Stimulated activated CD8-positive, alpha-beta memory T cell treated with anti-CD3 and anti-CD28 coated beads, Interleukin-15, amount 100 ng/mL, for 48 hours (primary cell): Measurements from ENCODE around the gene MTX2.

Experiments
- DNase-seq, 2 donors: peaks; one replicate each; pipeline ENCODE4 v3.0.0-alpha.2; 2020; ENCODE audit warnings: low read depth in 2 of 2

Gene MTX2

DNA sequence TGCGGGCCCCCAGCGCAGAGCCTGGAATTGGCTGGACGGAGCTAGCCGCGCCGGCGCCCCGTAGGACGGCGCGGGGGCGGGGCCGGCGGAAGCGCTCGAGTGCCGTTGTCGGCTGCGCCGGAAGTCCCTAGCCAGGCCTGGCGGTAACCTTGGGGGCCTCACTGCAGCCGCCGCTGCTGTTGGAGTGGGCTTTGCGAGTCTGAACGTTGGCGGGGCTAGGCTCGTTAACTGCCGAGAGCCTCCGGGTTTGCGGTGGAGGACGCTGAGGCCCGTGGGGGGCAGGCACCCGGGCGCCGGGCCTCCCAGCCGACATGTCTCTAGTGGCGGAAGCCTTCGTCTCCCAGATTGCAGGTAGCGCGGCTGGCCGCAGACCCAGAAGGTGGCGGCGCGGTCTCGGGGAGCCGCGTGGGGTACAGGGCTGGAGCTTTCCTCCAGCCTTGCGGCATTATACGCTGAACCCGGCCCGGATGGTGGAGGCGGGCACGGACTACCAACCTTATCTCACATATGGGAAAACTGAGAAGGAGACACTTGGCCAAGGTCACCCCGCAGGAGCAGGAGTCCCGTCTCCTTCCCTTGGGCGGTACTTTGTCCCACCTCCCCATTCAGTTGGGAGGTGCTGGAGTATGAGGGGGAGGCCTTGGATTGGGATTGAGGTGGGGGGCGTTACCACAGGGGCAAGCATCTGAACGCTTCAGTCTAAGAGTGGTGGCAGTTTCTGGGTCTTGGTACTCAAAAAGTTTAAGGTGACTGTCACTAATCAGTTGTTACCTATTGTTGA is at the start of gene MTX2:
Gene MTX2 (plus strand): TSS at position 124 of the 781 bp plus-strand sequence. CDS start 188 bp downstream, at position 312.
- peak; percentile 62 to 69 for DNase-seq

DNA sequence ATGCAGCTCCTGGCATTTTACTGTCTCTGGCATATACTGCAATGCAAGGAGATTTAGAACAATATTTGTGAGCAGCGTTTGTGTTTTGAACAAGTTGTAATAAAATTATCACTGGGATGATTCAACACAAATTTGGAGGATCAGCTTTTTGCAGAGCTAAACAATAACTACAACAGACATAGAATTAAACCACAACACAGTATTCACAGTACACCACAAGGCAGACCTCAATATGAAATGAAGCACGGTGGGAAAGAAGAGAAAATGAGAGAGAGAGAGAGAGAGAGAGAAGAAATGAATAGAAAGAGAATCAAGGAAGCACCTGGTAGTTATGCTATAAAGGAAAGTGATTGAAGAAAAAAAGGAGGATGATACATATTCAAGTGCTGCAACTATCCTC is 41.4 kb upstream of the MTX2 start:
- no peak for DNase-seq

DNA sequence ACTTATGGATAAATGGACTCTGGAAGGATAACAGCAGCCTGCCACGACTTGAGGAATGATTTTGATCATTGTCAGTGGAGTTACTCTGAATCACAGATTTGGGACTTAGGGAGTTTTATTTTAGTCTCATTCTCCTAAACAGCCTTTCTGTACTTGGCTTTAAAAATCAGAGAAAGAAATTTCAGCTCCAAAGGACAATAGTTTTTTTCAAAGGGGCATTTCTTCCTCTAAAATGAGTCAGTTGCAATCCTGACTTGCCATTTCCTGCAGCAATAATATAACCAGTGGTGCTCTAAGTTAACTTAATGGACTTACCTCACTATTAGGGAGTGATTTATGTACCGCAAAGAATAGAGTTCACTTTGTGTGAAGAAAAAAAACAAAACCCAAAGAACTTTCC is 35.1 kb upstream of the MTX2 start:
- no peak for DNase-seq

DNA sequence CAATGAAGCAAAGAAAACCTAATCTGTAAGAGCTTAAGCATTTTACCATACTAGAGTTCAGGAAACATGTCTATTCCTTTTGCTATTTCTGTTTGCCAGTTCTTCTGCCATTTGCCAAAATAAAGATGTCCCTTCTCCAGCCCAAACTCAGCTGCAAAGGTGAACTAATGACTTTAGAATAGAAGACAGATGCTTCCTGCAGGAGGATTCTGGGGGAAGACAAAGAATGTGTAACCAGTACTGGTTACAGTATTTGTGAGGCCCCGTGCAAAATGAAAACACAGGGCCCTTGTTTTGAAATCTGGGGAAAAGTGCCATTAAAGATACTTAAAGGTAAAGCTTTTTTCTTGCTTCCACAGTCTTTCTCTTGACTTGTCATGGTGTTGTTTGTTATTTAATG is 34.3 kb upstream of the MTX2 start:
- DNase-seq = no peak

DNA sequence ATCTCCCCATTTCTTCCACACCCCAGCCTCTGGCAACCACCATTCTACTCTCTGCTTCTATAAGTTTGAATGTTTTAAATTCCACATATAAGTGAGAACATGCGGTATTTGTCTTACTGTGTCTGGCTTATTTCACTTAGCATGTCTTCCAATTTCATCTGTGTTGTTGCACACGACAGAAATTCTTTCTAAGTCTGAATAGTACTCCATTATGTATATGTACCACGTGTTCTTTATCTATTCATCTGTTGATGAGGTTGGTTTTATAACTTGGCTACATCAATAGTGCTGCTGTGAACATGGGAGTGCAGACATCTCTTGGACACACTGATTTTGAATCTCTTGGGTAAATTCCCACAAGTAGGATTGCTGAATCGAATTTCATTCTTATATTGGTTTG is 31.8 kb upstream of the MTX2 start:
- no peak for DNase-seq

DNA sequence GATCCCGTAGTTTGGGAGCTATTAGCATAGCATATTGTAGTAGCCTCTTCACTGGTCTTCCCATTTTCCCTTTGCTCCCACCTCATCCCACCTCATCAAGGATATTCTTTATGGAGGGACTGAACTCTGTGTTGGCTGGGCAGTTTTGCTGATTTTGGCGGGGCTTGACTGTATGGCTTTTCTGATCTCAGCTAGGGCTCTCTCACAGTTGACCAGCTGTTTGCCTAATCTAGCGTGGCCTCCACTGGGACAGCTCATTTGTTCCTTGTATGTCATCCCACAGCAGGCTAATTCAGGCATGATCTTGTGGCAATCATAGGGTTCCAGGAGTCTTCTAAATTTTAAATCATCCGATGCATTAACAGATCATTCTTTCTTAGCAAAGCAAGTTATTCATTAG is 30.2 kb upstream of the MTX2 start:
- DNase-seq = no peak

DNA sequence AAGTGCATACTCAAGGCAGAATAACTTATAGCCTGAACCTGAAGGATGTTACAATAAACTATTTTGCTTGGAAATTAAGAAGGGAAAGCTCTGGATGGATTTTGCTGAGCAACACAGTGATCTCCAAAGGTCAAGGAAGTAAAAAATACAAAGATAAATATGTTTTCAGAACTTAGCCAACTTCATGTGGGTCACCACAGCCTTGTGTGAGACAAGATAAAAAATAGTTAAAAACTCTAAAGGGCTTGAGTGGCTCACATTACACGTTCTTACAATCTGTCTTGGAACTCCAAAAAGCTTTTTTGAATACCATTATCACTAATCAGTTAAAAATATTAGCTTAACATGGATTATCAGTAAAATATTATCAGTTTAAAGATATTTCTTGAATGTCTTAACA is 28.9 kb upstream of the MTX2 start:
- no peak for DNase-seq

DNA sequence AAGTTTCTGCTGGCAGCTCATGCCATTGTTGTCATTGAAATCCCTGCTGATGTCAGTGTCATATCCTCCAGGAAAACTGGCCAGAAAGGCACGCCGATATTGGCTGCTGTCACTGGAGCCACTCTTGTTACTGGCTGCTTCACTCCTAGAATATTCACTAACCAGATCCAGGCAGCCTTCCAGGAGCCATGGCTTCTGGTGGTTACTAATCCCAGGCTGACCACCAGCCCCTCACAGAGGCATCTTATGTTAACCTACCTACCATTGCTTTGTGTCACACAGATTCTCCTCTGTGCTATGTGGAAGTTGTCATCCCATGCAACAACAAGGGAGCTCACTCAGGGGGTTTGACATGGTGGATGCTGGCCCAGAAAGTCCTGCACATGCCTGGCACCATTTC is 27.0 kb upstream of the MTX2 start:
- no peak for DNase-seq

DNA sequence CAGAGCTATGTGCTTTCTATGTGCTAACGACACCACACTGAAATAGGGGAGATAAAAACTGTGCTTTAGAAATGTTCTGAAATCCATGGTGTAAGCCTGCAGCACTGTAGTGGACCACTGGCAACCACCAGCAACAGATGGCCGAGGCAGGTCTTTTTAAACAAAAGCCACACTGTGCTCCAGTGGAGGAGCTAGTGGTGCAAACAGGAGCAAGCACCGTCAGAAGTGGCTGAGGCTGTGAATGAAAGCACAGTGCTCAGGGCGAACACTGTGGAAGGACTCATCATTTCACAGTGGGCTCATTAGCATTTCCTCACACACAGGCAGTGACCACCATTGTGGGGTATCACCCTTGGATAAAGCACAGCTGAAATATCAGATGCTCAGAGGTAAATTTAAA is 22.9 kb upstream of the MTX2 start:
- DNase-seq = no peak

DNA sequence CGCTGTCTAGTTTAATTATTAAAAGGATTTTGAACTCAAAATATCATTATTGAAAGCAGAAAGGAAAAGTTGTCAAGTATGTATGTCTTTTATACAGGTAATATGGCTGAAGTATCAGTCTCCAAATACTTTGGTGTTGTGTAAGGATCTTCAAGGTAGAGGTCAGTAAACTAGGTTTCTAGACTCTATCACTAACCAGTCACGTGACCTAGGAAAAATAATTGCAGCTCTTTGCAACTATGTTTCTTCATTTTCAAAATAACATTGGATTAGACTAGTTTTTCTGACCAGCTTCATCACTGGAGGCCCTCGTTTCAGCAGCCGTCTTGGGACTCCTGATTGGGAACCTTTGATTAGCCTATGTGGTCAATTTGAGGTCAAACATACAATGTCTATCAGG is 21.4 kb upstream of the MTX2 start:
- DNase-seq = no peak

DNA sequence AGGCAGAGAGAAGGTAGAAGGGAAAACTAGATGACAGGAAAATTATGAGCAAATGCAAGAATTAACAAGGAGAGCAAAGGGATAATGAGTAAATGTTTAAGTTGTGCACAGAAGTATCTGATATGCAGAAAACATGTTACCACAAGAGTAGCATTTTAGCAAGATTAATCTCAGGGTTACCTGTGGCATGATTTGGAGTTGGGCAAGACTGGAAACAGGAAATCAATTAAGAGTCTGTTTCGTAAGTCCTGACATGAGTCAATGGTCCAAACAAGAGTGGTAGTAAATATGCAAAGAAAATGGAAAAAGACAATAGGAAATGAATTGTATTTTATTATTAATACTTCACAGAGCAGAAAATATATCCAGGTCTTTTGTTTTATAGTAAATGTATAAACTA is 17.3 kb upstream of the MTX2 start:
- DNase-seq = no peak

DNA sequence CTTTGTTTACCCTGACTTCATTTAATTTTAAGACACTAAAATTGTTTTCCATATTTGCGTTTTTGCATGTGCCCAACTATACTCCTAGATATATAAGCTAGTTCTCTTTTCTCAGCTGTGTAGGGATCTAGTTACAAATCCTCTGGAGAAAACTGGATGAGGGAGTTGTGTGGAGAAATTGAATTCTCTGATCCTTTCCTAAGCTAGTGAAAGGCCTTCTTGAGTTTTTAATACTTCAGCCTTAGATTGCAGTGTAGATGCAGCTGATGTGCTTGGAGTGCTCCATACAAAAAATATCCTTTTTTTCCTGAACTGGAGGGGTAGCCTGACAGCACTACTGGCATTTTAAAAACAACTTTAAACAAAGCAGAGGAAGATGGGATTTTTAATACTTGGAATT is 8.6 kb upstream of the MTX2 start:
- DNase-seq = no peak

DNA sequence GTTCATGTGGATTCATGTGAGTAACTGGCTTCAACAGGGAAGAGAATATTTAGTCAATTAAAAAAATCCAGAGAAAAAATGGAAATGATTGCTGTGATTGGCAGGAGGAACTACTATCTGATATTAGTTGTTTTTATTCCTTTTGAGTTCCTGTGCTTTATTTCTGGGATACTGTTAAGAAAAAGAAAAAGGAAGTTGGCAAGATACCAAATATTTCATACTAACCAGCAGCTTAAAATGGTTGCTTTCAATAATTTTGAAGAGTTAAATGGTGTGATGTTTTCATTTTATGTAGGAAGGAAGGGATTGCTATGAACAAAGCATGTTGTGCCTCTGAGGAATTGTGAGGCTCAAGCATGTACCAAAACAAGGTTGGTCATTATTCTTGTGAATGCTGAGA is 8.1 kb upstream of the MTX2 start:
- no peak for DNase-seq

DNA sequence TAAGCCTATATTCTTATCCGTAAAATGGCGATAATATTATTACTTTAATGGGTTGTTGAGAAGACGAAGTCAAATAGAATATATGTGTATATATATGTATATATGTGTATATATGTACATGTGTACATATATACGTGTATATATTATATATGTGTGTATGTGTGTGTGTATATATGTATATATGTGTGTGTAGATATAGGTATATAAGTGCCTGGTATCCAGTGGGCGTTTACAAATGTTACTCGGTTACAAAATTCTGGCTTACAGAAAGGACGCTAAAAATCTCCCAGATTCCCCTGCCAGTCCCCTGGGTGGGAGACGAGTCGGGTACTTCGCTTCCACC is 295 bp upstream of the MTX2 start:
- no peak for DNase-seq

DNA sequence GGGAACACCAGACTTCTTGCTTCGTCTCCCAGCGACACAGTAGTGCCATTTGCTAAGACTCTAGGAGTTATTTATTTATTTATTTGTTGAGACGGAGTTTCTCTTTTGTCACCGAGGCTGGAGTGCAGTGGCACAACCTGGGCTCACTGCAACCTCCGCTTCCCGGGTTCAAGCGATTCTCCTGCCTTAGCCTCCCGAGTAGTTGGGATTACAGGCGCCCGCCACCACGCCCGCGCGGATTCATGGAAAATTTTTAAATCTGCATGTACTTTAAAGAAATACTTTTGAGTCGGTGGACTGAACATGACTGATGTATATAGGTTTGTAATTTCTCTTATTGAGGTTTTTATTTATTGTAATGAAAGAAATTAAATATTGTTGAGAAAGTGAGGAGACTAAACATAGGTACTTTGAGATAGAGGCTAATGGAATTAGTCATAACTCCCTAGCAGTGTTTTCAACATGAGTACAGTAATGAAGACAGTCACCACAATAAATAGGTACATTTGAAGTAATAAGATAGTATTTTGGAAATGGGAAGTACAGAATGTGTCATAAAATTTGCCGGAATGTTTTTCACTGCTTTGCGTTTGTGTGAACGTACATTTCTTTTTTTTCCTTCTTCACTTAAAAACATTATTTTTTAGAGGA is 983 bp downstream of the MTX2 start:
- DNase-seq = no peak

DNA sequence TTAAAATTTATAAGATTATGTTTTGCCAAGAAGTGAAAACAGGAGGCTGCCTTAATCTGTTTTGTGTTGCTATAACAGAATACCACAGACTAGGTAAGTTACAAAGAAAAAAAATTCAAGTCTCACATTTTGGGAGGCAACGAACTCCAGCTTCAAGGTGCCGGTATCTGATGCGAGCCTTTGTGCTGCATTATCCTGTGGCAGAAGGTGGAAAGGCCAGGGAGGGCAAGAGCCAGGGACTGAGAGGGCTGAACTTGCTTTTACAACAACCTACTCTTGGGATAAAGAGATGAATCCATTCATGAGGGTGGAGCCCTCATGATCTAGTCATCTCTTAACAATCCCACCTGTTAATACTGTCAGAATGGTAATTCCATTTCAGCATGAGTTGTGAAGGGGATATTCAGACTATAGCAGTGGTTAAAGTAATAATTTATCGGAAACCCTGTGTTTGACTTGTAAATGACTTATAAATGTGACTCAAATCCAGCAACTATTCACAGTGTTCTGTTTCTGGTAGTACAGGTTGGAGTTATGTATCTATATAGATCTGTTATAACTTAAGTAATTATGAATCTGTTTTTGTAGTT is 3.7 kb downstream of the MTX2 start:
- DNase-seq = no peak

DNA sequence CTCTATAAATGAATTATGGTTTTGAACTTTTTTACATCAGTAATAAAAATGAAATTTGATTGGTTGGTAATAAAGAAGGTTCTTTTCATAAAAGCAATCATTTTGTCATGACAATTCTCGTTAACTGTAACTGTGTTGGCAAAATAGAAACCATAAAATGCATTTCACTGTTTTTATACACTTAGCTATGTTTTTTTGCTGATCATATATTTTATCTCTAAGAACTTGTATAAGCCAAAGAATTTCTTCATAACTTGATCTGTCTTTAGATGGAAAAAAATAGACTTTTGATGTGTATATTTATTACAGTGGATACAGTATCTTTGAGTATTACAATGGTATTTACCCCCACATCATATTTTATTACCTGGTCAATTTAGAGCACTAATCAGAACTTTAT is 9.7 kb downstream of the MTX2 start:
- DNase-seq = no peak

DNA sequence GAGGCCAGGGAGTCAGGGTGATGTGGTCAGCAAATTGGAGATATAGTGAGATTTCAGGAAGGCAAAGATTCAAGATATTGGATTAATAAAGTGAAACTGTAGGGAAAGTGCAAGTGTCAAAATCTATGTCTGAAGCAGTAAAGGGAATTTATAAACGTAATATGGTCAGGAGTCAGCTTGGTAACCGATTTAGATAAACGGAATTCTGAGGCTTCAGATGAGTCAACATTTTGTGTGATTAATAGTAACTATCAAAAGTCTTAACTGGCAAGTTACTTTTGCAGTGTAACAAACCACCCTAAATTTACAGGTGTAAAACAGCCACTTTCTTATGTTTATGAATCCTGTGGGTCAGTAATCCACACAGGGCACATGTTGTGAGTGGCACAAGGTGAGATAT is 10.9 kb downstream of the MTX2 start:
- no peak for DNase-seq

DNA sequence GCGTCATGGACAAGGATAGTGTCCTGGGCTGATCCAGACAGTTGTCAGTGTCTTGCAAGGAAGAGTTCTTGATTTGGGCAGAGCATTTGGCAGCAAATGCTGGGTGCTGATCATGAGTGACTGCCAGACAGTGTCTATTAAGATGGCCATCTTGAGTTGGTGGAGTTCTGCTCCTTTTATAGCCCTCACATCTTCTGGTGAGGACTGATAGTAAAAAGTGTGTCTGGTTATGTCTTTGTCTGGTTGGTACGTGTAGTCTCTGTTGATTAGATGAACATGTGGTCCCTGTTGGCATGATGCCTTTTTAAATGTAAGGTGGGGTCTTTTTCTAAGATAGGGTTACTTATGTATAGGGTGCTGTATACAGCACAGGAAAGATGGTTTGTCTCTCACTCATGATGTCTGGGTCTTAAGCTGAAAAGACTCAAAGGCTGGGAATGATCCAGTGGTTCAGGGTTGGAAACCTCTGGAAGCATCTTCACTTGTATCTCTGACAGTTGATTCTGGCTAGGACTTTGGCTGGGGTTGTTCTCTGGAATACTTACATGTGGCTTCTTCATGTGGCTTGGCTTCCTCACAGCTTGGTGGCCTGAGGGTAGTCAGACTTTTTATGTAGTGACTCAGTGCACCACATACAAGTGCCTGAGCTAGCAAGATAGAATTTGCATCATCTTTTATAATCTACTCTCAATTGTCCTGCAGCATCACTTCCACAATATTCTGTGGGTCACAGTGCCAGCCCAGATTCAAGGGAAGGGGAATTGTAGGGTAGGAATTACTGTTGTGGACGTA is 11.8 kb downstream of the MTX2 start:
- no peak for DNase-seq

DNA sequence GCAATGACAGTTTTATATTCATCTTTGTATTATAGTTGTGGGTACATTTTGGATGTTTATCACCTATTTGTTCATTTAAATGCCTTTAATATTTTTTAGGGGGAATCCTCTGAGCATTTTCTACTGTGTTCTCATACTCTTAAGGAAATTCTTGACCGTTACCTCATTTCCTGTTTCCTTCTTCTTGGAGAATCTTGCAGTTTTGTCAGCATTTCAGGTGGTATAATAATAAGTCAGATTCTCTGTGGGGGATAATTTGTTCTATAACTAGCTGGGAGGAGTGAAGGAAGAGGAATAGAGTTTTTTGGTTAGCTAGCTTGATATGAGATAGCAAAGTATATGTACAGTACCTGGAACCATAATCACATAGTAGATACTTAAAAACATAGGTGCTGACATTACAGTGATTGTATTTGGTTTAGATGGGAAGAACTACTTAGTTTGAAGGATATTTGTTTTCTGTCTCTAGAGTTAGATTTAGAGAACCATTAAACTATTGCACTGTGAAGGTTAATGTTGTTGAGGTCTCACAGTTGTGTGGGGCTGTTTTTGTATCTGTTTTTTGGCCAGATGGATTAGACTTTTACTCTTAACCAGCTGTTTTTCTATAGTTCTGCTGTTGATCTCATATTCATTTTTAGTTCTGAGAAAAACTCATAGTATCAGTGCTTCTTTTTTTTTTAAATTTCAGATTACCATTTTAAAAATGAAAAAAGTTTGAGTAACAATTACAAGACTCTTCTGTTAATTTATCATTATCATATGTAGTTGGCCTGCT is 14.2 kb downstream of the MTX2 start:
- no peak for DNase-seq

DNA sequence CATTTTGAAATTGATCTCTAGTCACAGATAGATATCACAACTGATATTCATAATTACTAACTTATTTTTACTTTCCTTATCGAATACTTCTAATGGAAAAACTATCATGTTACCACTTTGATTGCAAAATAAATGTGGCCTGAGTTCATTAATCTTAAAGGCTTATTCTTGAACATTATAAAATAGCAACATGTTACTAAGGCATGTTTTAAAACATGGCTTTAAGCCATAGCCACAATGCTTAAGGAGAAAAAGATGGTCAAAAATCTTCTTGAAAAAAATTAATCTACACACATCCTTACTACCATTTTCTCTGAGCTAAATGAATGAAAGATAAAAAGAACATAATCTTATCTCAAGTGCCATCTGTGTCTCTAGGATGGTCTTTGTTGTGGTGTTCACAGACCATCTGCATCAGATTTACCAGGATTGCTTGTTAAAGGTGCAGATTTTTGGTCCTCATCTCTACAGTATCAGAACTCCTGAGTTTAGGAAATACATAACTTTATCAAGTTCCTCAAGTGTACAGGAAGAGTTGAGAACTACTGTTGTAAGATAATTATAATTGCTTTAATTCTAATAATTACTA is 15.3 kb downstream of the MTX2 start:
- no peak for DNase-seq
